GM08714 (cell line): ENCODE results near the gene SLC25A23.

Experiments used
- H3K4me3 ChIP-seq: fragments of 200-500 bp; sonication (Bioruptor generic); 2 replicates; pipeline ENCODE4 v1.5.1; 2014; ENCODE audit warnings: mild to moderate bottlenecking, low read length, inconsistent platforms
- ZNF274 ChIP-seq: IDR thresholded peaks from 2 replicates; pipeline ENCODE4 v1.6.1; 2012; ENCODE audit warnings: mild to moderate bottlenecking, low read depth, low read length

Gene SLC25A23

DNA sequence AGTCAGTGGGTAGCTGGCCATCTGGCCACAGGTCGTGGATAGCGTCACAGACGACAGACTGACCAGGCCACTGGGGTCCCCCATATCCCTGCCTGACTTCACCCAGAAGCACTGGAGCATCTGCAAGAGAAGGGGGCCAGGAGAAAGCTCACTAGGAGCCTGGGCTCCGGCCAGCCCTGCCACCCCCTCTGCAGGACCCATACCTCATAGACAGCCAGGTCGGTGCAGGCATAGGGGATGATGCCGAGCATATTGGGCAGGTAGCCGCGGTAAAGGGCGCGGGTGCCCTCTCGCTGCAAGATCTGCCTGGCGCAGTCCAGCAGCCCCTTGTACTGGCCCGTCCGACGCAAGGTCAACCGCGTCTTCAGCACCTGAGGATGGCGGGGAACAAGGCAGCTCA is 32.5 kb downstream of the SLC25A23 start:
- H3K4me3 ChIP-seq: no peak overlapping the region
- TF ChIP-seq ZNF274: no peak

DNA sequence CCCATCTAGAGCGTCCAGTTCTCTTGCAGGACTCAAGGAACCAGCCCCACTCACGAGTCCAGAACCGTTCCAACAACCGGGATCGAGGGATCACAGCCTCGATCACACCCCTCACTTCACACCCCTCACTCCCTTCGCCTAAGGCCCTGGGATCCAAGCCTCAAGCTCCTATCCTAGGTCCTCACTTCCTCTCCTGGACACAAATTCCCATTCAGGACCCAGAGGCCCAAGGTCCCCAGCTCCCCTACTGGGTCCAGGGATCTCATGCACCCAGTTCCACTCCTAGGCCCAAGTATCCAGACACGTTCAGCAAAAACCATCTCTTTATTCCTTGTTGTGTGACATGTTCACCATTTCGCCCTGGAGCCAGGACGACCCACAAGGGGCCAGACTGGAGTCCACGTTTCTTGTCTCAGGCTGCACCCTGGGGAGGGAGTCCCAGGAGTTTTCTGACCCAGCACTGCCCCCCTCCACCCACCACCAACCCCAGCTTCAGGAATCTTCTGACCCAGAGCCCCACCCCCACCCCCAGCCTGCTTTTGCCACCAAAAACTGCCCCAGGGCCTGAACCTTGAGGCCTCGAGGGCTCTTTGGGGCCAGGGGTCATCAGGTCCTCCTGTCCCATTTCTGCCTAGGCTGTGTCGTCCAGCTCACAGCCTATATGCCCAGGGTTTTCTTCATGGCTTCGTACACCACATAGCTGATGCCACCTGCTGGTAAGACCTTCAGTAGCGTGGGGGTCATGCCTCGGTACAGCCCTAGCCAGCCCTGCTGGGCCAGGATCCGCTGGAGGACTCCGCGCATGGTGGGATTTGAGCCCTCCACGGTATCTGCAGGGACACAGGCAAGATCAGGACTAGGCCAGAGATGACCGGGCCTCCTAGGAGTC is 33.6 kb downstream of the SLC25A23 start:
- no peak for TF ChIP-seq ZNF274
- peak overlapping the region; percentile 4; the same call in 1 of the 2 replicates for H3K4me3 ChIP-seq

DNA sequence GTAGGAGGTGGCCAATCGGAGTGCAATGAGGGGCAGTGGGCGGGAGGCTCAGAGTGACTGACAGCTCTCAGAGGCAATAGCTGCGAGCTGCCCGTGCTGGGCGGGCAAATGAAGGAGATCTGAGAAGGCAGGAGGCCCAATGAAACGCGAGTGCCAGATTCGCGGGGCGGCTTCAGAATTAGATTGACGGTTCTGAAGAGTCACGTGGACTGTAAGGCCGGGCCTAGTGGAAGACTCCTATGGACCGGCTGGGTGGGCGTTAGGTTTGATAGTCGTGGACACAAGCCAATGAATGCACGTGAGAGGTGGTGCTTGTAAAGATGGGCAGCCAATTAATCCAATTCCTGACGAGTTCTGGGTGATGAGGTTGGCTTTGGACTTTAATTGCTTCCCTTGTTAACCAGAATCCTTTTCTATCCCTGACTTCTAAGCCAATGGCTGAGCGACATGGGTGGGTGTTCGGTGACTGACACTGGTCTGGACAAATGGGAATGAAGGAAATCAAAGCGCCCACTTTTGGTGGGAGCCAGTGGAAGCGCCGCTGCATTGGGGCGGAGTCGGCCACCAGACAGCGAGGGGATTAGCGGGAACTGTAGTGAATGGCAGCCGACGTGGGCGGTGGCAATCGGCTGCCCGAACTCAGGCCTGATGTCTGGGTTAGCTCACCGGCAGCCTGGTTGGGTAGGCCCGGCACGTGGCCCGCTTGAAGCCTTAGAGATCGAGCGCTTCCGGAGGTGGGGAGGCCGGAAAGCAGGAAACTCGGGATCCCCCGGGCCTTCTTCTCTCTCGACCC is 34.5 kb downstream of the SLC25A23 start:
- no peak for TF ChIP-seq ZNF274
- peak overlapping the region; percentile 4; the same call in 1 of the 2 replicates for H3K4me3 ChIP-seq

DNA sequence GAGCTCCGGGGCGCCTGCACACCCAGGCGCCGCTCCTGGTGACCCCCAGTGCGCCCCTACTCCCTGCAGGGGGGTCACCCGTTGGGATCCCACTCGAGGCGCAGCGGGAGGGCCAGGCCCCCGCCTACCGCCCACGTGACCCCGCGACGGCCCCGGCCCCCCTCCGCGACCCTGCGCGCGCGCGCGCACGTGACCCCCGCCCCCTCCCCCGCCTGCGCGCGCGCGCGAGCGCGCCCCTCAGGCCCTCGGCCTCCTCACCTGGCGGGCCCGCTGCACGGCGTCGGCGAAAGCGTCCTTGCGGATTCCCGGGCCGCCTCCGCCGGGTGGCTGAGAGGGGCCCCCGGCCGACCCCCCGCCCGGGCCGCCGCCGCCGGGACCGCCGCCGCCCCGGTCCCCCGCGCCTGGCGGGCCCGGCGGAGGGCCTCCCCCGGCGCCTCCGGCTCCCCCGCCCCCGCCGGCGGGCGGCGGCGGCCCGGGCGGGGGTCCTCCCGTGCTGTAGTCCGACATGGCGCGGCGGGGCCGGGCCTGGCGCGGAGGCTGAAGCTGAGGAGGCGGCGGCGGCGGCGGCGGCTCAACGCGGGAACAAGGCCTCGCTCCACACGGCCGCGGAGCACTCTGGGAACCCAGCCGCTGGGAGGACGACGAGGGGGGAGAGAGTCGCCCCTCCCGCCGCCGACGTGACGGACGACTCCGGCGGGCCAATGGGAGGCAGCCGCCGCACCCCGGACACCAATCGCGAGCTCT is 35.2 kb downstream of the SLC25A23 start, which contains the start of gene KHSRP:
Gene KHSRP (minus strand): TSS at position 617 of the 744 bp plus-strand sequence. CDS start 110 bp downstream, at position 507.
- no peak for TF ChIP-seq ZNF274
- H3K4me3 ChIP-seq: peak within 1 kb of the TSS; percentile 97

DNA sequence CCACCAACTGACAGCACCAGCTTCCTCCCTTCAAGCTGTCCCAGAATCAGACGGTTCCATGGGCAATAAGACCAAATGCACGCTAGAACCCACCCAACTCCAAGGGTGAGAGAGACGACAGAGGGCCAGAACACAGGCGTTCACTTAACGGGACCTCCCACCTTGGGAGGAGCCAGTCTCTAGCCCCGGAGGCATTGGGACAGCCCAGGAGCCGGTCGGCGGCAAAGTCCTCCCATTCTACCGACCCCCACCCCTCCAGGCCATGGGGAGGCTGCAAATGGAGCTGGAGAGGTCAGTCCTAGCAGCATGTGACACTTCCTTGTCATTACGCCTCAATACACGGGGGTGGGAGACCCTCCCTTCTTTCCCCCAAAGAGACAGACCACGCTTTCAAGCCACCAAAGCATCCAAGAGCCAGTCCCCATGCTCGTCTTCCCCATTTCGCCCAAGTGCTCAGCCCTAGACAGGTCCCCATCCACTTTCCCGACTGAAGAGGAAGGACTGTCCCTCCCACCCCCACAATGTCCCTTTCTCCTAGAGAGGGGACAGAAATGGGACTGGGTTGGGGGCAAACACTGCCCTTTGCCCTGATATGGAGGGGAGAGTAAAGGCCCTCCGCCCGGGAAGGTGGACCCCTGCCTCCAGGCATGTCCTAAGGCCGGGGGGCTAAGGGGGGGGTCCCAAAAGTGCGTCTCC is 35.9 kb downstream of the SLC25A23 start:
- TF ChIP-seq ZNF274: no peak
- peak overlapping the region; percentile 97 for H3K4me3 ChIP-seq

DNA sequence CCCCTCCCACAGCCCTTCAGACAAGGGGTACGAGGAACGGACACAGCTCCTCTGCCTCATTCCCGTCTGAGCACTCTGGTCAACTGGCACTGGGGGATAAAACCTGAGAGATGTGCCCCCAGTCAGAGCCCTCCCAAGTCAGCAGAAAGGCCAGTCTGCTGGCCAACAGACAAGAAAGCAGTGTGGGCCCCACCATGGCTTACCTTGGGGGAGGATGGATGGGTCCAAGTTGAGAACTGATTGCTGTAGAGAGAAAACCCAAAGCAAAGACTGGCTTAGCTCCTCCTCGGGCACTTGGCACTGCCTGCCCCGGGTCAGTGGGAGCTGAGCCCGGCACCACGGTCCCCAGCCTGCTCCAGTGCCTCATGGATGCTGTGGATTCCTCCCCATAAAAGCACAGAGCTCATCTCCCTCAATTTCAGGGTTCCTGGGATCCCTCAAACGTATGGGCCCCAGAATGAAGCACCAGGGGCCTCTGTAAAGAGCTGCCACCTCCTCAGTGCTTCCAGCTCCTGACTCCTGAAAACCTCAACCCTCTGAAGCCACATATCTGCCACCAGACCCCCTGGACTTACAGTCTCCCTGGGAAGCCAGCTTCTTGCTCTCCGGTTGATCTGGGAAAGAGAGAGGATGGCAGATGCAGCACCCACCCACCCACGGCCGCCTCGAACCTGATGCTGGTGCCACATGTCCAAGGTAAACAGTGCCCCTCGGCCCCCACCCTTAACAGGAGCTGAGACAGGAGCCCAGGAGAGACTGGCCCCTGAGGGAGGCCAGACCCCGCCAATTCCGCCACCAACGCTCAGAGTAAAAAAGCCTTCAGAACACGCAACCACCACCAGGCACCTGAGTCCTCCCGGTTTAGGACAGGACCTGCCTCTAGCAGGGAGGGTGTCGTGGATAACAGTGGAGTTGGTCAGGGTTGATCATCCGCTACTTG is 38.2 kb downstream of the SLC25A23 start:
- no peak overlapping the region for H3K4me3 ChIP-seq
- TF ChIP-seq ZNF274: no peak

DNA sequence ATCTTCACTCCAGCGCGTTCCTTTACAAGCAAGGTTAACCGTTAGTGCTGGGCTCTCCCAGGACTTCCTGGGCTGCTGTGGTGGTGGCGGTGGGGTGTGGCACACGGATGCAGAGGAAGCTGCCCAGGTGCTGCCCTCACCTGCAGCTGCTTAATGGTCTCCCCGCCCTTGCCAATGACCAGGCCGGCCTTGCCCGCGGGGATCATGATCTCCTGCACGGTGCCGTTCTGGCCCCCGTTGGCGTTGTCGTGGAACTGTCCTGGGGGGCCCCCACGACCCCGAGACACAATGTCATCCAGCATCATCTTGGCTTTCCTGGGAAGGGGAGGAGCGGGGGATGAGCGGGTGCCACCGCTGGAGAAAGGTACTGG is 41.0 kb downstream of the SLC25A23 start:
- no peak for TF ChIP-seq ZNF274
- H3K4me3 ChIP-seq: no peak overlapping the region

DNA sequence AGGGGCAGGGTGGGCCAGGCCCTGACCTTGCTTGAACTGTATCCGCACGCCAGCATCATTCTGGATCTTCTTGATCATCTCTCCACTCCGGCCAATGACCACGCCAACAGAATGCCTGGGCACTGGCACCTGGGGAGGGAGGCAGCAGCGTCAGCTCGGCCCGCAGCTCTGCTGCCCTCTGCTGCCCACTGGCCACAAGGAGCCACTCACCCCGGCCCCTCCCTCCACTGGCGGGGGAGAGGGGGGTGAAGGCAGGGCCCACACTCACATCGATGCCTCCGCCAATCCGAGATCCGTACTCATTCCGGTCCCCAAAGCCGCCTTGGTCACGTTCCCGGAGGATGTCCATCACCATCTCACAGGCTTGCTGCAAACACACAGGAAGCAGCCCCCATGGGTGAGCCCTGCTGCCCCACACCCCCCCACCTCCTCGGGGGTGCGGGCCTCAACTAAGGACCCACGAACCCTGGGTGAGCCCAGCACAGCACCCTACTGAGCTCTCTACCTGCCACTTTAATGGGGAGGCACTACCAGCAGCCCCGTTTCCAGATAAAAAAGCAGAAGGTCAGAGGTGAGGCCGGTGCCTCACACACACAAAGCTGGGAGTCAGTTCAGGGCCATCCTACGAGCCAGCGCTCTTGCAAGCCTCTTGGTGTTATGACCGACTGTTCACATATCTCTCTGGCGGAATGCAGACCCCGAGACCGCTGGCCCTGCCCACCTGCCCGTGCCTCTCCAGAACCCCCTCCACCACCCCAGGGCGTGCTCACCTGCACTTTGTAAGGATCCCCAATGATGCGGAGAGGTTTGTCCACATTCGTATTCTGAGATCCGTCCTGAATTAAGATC is 41.7 kb downstream of the SLC25A23 start:
- no peak for TF ChIP-seq ZNF274
- H3K4me3 ChIP-seq: no peak overlapping the region

DNA sequence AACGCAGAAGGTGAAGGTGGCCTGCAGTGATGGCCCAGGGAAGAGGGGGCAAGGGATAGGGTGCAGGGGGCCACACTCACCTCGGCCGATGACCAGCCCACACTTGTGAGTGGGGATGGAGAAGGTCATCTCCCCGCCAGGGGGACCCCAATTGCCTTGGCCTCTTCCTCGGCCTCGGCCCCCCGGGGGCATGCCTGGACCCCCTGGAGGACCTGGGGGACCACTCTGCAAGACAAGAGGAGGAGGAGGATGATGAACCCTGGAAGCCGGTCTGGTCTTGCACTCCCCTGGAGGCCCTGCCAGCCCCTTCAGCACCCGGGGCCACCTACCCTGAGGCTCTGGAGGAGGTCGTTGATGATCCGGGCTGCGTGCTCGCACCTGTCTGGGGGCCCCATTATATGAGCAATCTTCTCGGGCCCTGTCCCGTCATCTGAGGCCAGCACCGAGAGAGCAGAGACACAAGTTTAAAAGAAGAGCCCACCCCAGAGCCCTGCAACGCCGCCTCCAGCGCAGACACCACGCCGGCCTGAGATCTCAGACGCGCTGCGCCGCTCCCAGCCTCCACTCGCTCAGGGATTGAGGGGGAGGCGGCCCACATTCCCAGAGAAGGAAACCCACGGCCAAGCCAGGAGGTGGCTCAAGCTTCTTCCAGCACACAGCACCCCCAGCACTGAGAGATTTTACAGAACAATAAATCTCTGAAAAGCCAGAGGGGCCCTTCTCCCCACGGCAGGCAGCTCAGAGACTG is 42.8 kb downstream of the SLC25A23 start:
- no peak for TF ChIP-seq ZNF274
- no peak overlapping the region for H3K4me3 ChIP-seq

DNA sequence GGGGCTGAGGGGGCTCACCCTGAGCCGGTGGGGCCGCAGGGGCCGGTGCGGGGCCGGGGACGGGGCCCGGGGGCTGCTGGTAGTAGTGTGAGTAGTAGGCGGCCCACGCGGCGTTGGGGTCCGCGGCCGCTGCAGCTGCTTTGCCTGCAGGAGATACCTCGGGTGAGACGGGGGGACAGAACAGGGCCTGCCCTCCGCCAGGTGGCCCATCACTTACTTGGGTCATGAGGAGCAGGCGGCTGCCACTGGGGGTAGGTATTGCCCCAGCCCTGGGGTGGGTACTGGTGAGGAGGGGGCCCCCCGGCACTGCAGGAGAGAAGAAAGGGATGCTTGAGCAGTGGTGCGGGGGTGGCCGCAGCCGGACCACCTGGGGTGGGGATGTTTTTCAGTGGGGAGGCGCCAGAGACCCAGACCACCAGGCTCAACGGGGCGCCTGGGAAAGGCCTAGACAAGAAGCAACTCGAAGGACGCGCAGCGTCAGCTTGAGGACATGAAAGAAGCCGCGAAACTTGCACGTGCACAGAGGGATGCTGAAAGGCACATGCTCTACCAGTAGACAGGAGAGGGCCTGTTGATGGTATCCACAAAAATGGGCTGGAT is 43.9 kb downstream of the SLC25A23 start:
- H3K4me3 ChIP-seq: no peak overlapping the region
- no peak for TF ChIP-seq ZNF274

DNA sequence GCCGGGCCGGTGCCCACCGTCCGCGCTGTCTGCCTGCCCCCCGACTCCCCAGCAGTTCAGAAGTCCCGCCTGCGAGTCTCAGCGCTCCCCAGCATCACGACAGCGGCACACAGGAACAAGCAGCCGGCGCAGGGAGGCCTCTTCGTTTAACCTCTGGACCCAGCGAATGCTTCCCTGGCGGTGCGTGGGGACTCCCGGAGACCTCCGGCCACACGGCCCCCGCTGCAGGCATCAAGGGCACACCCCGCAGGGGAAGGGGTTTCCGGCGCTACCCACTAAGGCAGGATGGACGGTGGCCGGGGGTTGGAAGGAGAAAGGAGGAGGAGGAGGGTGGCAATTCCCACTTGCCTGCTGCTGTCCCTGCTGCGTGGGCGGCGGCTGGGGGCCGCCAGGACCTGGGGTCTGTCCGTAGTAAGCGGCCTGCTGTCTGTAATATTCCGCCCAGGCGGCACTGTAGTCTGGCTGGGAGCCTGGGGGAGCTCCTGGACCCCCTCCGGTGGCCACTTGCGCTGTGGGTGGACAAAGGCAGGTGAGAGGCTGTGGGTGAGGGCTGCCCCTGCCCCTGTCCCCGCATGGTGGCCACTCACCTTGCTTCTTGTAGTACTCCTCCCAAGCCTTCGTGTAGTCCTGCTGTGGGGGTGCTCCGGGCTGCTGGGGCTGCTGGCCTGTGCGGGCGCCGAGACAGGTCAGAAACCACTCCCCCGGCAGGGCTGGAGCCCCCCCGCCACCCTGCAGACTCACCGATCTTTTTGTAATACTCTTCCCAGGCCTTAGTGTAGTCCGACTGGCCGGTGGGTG is 44.6 kb downstream of the SLC25A23 start:
- H3K4me3 ChIP-seq: no peak overlapping the region
- no peak for TF ChIP-seq ZNF274
